ENCODE data around the gene WBP2NL.
"Not testable (repeated sequence)": the region's sequence is repeated elsewhere in the genome, so short reads cannot be mapped to it uniquely, and the experiment has no call there.

WBP2NL gene

GRCh38 chr22:42035256-42035655 is 36.7 kb downstream of the WBP2NL start:
- no peak for DNase-seq

GRCh38 chr22:42039271-42039670 is 40.7 kb downstream of the WBP2NL start:
- no peak for DNase-seq

GRCh38 chr22:42041784-42042183 is 43.2 kb downstream of the WBP2NL start:
- DNase-seq: no peak

- DNase-seq: no peak
These were observed 52.1 kb downstream of the WBP2NL start for GRCh38 chr22:42050641-42051180.

GRCh38 chr22:42052765-42053164 is 54.2 kb downstream of the WBP2NL start:
- no peak for DNase-seq

- no peak for DNase-seq
These were observed 58.3 kb downstream of the WBP2NL start for GRCh38 chr22:42056757-42057511.

- no peak for DNase-seq
These were observed 61.9 kb downstream of the WBP2NL start for GRCh38 chr22:42060489-42060888.

GRCh38 chr22:42061041-42061440 is 62.5 kb downstream of the WBP2NL start:
- no peak for DNase-seq

GRCh38 chr22:42062506-42063170 is 64.0 kb downstream of the WBP2NL start:
- no peak for DNase-seq

GRCh38 chr22:42064629-42065028 is 66.0 kb downstream of the WBP2NL start:
- DNase-seq: no peak

- DNase-seq: no peak
These were observed 67.0 kb downstream of the WBP2NL start for GRCh38 chr22:42065438-42066125.

- DNase-seq: no peak
These were observed 67.7 kb downstream of the WBP2NL start for GRCh38 chr22:42066126-42066761.

- no peak for DNase-seq
These were observed 68.3 kb downstream of the WBP2NL start for GRCh38 chr22:42066937-42067336.

- DNase-seq: no peak
These were observed 69.2 kb downstream of the WBP2NL start for GRCh38 chr22:42067671-42068251.

GRCh38 chr22:42068291-42068690 is 69.7 kb downstream of the WBP2NL start:
- DNase-seq: no peak

- DNase-seq: no peak
These were observed 71.4 kb downstream of the WBP2NL start for GRCh38 chr22:42069801-42070516.

- peak; percentile 94 to 97 for DNase-seq
These were observed 72.2 kb downstream of the WBP2NL start, which contains the start of gene NAGA for GRCh38 chr22:42070517-42071422. NAGA (minus strand) TSS chr22:42070812; CDS start chr22:42070297, 515 bp downstream.

GRCh38 chr22:42071508-42071907 is 72.9 kb downstream of the WBP2NL start:
- not testable (repeated sequence) for DNase-seq

GRCh38 chr22:42072606-42073330 is 74.2 kb downstream of the WBP2NL start:
- DNase-seq: no peak

GRCh38 chr22:42073621-42074041 is 75.0 kb downstream of the WBP2NL start:
- no peak for DNase-seq

Measured in SHP77 (cell line).